Subcutaneous adipose tissue (tissue), 4 donors: ENCODE data around the gene THEM5. TPM values are rescaled to one million over a fixed set of nuclear protein-coding genes. Genes with fewer than 3 reads are reported as not detected.

Experiments used
- CTCF ChIP-seq: fragments of 450-650 bp; IDR thresholded peaks from one replicate; pipeline ENCODE4 v1.5.1; 2016; ENCODE audit warnings: low read depth, mild to moderate bottlenecking, control low read depth, antibody characterized with exemption, moderate library complexity
- total RNA-seq, 4 donors: library from RNA; depleted of rRNA; stranded (reverse); fragments of >200 nt; gene quantifications; one replicate each; pipeline ENCODE4 v1.1.0, GENCODE V29; 2016

The THEM5 gene
- total RNA-seq, 4 donors from 2014 or later: not detected

GRCh38 chr1:151888972-151889570 is 35.6 kb upstream of the THEM5 start:
- TF ChIP-seq CTCF: no peak

GRCh38 chr1:151887028-151887427 is 33.5 kb upstream of the THEM5 start:
- no peak for TF ChIP-seq CTCF

GRCh38 chr1:151885479-151885878 is 32.0 kb upstream of the THEM5 start:
- no peak for TF ChIP-seq CTCF

- no peak for TF ChIP-seq CTCF
Measured at GRCh38 chr1:151882466-151882865, 29.0 kb upstream of the THEM5 start.

GRCh38 chr1:151881479-151881878 is 28.0 kb upstream of the THEM5 start:
- no peak for TF ChIP-seq CTCF

- TF ChIP-seq CTCF: no peak
Measured at GRCh38 chr1:151875419-151876097, 22.0 kb upstream of the THEM5 start.

GRCh38 chr1:151871284-151872030 is 17.9 kb upstream of the THEM5 start:
- no peak for TF ChIP-seq CTCF
